ENCODE measurements around the gene TFEC.
"Not testable (repeated sequence)": the region's sequence is repeated elsewhere in the genome, so short reads cannot be mapped to it uniquely, and the experiment has no call there.

TFEC gene

DNA sequence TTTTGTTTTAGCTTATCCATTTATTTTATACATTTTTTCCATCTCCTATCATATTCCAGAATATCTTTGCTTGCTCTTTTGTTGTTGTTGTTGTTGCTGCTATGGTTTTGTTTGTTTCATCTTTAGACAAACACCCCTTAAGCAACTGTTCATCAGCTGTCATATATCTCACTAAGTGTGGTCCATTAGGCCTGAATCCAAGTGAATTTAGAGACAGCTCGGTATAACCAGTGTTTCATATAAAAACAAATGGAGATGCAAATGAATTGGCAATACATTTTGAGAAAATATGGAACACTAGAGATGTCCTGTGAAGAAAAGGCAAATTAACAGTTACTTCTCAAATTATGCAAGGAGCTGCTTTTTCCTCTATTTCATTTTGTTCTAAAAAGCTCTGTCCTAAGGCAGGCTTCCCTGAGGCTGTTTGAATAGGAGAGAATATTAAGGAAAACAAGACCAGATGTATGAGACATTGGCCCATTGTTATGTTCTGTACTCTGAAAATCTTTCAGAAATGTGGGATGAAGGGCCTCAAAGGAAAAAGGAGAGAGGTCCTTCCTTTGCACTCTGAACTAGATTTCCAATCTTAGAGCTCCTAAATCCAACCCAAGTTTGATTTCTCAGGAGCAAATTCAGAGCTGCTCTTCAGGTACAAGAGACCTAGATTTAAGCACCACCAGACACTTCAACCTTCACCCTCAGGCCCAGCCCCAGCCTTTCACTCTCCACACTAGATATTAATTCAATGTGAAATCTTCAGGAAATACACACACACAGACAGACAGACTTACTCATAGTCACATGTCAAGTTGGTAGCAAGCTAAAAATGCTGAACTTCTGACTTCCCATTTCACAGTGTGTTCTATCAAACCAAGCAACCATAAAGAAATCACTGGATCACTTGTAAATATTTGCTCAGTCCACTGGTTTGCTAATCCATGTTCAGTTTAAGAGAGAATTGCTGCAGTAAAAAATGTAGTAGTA lies 5.4 kb downstream of the TFEC start:
- TF ChIP-seq, protein P1, sequence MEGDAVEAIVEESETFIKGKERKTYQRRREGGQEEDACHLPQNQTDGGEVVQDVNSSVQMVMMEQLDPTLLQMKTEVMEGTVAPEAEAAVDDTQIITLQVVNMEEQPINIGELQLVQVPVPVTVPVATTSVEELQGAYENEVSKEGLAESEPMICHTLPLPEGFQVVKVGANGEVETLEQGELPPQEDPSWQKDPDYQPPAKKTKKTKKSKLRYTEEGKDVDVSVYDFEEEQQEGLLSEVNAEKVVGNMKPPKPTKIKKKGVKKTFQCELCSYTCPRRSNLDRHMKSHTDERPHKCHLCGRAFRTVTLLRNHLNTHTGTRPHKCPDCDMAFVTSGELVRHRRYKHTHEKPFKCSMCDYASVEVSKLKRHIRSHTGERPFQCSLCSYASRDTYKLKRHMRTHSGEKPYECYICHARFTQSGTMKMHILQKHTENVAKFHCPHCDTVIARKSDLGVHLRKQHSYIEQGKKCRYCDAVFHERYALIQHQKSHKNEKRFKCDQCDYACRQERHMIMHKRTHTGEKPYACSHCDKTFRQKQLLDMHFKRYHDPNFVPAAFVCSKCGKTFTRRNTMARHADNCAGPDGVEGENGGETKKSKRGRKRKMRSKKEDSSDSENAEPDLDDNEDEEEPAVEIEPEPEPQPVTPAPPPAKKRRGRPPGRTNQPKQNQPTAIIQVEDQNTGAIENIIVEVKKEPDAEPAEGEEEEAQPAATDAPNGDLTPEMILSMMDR (IDR thresholded peaks at IDR 0.05): no peak
- H3K27ac ChIP-seq: peak overlapping the region in 1 of 2 donors; percentile 35
- DNase-seq (ENCODE audit: low spot score): no peak
- H3K4me3 ChIP-seq: no peak overlapping the region

- no peak overlapping the region for H3K4me3 ChIP-seq
- DNase-seq (ENCODE audit: low spot score): no peak
- TF ChIP-seq, protein P1 (IDR thresholded peaks at IDR 0.05): no peak
These were observed 9.3 kb downstream of the TFEC start for GRCh38 chr7:116021237-116021636.

DNA sequence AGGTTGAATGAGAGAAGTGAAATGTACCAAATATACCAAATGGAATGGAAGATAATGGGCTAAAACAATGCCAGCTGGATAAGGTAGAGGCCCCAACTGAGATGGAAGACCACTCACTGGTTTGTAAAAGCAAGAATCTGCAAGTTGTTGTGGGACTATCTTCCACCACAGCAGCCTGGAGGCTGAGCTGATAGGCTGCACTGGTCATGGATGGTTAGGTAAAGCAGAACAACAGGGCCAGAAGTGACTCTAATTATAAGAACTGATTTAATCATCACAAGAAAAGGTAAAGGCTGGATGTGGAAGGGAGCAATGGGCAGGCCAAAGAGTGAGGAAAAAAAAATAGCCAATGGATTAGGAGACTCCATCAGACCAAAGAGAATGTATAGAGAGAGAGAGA lies 11.8 kb downstream of the TFEC start:
- DNase-seq (ENCODE audit: low spot score): no peak
- Histone ChIP-seq H3K27ac (no peak overlapping the region), H3K4me3 (no peak overlapping the region)
- TF ChIP-seq, protein P1 (IDR thresholded peaks at IDR 0.05): no peak

More at GRCh38 chr7:116021237-116021636, 9.3 kb downstream of the TFEC start:
- H3K27ac ChIP-seq: no peak overlapping the region

DNA sequence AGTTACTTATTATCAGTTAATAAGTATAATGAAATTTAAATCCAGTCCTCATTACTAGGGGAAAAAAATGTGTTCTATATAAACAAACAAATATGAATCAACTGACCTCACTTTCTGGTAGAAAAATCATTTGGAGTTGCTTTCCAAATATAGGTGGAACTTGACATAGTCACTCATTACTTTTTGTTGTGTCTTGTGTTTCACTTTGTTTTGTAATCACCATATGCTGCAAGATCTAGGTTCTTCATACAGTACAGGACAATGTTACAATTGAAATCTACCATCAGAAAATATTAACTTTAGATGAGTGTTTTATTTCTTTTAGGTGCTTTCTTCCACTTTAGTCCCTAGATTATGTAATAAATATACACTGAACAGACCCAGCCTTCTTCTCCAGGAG lies 16.9 kb downstream of the TFEC start:
- no peak overlapping the region for H3K27ac ChIP-seq
- TF ChIP-seq, protein P1 (IDR thresholded peaks at IDR 0.05): no peak
- DNase-seq (ENCODE audit: low spot score): no peak
- H3K4me3 ChIP-seq: no peak overlapping the region

DNA sequence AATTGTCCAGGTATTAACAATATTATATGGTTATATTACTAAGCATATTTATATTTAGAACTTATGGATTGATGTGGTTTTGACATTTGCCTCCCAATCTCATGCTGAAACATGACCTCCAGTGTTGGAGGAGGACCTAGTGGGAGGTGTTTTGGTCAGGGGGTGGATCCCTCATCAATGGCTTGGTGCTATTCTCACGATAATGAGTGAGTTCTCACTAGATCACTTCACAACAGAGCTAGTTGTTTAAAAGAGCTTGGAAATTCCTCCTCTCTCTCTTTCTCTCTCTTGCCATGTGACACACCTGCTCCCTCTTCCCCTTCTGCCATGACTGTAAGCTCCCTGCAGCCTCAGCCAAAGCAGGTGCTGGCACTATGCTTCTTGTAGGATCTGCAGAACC lies 19.0 kb downstream of the TFEC start:
- no peak overlapping the region for H3K4me3 ChIP-seq
- no peak overlapping the region for H3K27ac ChIP-seq
- TF ChIP-seq, protein P1 (IDR thresholded peaks at IDR 0.05): no peak
- no peak for DNase-seq (ENCODE audit: low spot score)

GRCh38 chr7:116004762-116005161 lies 25.8 kb downstream of the TFEC start:
- H3K4me3 ChIP-seq; H3K27ac ChIP-seq; DNase-seq (ENCODE audit: low spot score): not testable (repeated sequence)

- TF ChIP-seq, protein P1 (IDR thresholded peaks at IDR 0.05): no peak
- H3K27ac ChIP-seq: no peak overlapping the region
These were observed 33.3 kb downstream of the TFEC start for GRCh38 chr7:115997221-115997620.

More at GRCh38 chr7:115997221-115997620, 33.3 kb downstream of the TFEC start:
- H3K4me3 ChIP-seq: no peak overlapping the region
- DNase-seq (ENCODE audit: low spot score): no peak

Measured in coronary artery (tissue), 2 donors.